Suppressor macrophage treated with lipopolysaccharide for 1 hour (primary cell): ENCODE measurements around the gene CD63.

Experiments
- DNase-seq, 3 donors: peaks; one replicate each; pipeline ENCODE4 v3.0.0-alpha.2; 2020 to 2022

CD63 gene

GRCh38 chr12:55703901-55704761, 24.7 kb downstream of the CD63 start:
- no peak for DNase-seq

- no peak for DNase-seq
These were observed 25.5 kb downstream of the CD63 start for GRCh38 chr12:55703288-55703687.

- DNase-seq: no peak
These were observed 25.9 kb downstream of the CD63 start for GRCh38 chr12:55702861-55703260.

GRCh38 chr12:55700255-55701018, 28.4 kb downstream of the CD63 start:
- no peak for DNase-seq

- no peak for DNase-seq
These were observed 29.2 kb downstream of the CD63 start for GRCh38 chr12:55699471-55700055.

- DNase-seq: no peak
These were observed 29.8 kb downstream of the CD63 start for GRCh38 chr12:55698965-55699364.

- DNase-seq: no peak
These were observed 30.4 kb downstream of the CD63 start for GRCh38 chr12:55698241-55698955.

- DNase-seq: no peak
These were observed 31.1 kb downstream of the CD63 start for GRCh38 chr12:55697686-55698085.

GRCh38 chr12:55696796-55697462, 31.9 kb downstream of the CD63 start:
- no peak for DNase-seq

- DNase-seq: no peak
These were observed 32.7 kb downstream of the CD63 start for GRCh38 chr12:55696141-55696540.

GRCh38 chr12:55695349-55695748, 33.5 kb downstream of the CD63 start:
- DNase-seq: no peak

- DNase-seq: no peak
These were observed 34.2 kb downstream of the CD63 start for GRCh38 chr12:55694651-55695050.

GRCh38 chr12:55694188-55694515, 34.7 kb downstream of the CD63 start:
- DNase-seq: no peak

- no peak for DNase-seq
These were observed 35.3 kb downstream of the CD63 start for GRCh38 chr12:55693323-55694187.

- no peak for DNase-seq
These were observed 36.0 kb downstream of the CD63 start for GRCh38 chr12:55692631-55693322.

GRCh38 chr12:55688716-55689655, 39.8 kb downstream of the CD63 start:
- no peak for DNase-seq

- no peak for DNase-seq
These were observed 41.1 kb downstream of the CD63 start for GRCh38 chr12:55687746-55688145.

GRCh38 chr12:55686366-55687010, 42.3 kb downstream of the CD63 start:
- no peak for DNase-seq

- no peak for DNase-seq
These were observed 43.1 kb downstream of the CD63 start for GRCh38 chr12:55685671-55686070.
